ENCODE measurements around the gene CLSTN2.

CLSTN2 gene

GRCh38 chr3:140505213-140505612 lies 570.2 kb downstream of the CLSTN2 start:
- DNase-seq (ENCODE audit: low read depth, low spot score): peak; percentile 19
- TF ChIP-seq CTCF (IDR thresholded peaks at IDR 0.05; ENCODE audit: low read depth, low read length): no peak
- in situ Hi-C loops (cut with HindIII; ENCODE audit: low sequenced_read_pairs): loop anchor here (10.0 kb wide), 1 partner anchor 520 kb away; no protein-coding TSS in a partner anchor
- H3K4me3 ChIP-seq (ENCODE audit: low read depth, low read length): no peak overlapping the region

DNA sequence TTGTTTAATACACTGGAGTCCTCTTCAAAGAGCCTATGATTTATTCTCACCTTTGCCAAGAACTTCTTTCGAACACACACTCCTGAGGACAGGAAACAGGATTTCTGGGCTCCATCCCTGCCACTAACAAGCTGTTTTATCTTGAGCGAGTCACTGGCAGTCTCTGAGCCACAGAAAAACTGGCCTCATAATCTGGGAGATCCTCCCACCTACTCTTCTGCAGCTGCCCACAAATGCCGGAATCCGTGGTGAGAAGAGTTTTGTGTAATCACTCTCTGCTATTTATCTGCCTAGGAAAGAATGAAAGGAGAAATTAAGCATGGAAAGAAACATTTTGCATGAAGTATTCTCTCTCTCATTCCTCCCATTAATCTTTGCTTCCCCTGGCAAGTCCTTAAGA lies 570.9 kb downstream of the CLSTN2 start:
- no peak for DNase-seq (ENCODE audit: low read depth, low spot score)
- in situ Hi-C loops (cut with HindIII; ENCODE audit: low sequenced_read_pairs): loop anchor here (10.0 kb wide), 1 partner anchor 521 kb away; no protein-coding TSS in a partner anchor
- no peak for TF ChIP-seq CTCF (IDR thresholded peaks at IDR 0.05; ENCODE audit: low read depth, low read length)
- no peak overlapping the region for H3K4me3 ChIP-seq (ENCODE audit: low read depth, low read length)

GRCh38 chr3:140508550-140508949 lies 573.6 kb downstream of the CLSTN2 start:
- in situ Hi-C loops (cut with HindIII; ENCODE audit: low sequenced_read_pairs): loop anchor here (10.0 kb wide), 1 partner anchor 524 kb away; no protein-coding TSS in a partner anchor
- TF ChIP-seq CTCF (IDR thresholded peaks at IDR 0.05; ENCODE audit: low read depth, low read length): no peak
- DNase-seq (ENCODE audit: low read depth, low spot score): no peak
- no peak overlapping the region for H3K4me3 ChIP-seq (ENCODE audit: low read depth, low read length)

DNA sequence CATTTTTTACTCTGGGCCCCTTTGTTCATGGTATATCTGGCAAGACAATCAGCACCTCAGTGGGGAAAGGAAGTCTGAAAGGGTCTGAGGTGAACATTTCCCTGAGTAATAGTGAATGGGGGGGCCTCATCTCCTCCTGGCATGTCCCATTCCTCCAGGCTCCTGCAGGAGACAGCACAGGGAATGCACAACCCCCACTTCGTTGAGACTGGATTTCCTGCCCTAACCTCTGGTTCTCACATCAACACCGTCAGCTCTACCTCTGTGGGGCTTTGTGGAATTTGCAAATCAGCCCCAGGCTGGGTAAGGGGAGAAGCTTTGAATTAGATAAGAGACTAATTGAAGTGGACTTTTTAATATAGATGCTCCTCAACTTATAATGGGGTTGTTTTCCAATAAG lies 574.5 kb downstream of the CLSTN2 start:
- TF ChIP-seq CTCF (IDR thresholded peaks at IDR 0.05; ENCODE audit: low read depth, low read length): no peak
- DNase-seq (ENCODE audit: low read depth, low spot score): no peak
- no peak overlapping the region for H3K4me3 ChIP-seq (ENCODE audit: low read depth, low read length)
- in situ Hi-C loops (cut with HindIII; ENCODE audit: low sequenced_read_pairs): loop anchor here (10.0 kb wide), 1 partner anchor 525 kb away; no protein-coding TSS in a partner anchor

DNA sequence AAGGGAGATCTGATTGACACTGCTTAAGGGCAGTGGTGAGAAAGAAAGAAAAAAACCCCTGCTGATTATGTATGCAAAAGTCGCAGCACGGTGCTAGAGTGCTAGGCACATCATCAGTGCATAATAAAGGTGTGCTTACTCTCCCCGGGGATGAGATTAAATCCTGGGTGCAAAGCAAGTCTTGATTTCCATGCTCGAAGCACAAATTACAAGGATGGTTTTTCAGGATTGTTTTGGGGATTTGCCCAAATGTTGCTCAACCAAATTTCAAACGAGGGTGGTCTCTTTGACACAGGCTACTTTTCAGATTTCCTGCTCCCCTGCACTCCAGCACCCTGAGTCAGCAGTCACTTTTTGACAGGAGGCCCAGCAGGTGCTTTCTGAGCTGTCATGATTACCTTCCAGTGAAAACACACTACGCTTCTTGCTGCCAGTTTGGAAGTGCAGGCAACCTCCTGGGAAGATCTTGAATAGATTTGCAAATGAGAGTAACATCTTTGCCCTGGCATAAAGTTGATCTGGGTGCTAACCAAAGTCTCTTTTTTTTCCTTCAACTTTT lies 575.4 kb downstream of the CLSTN2 start:
- in situ Hi-C loops (cut with HindIII; ENCODE audit: low sequenced_read_pairs): no loop called here
- TF ChIP-seq CTCF (IDR thresholded peaks at IDR 0.05; ENCODE audit: low read depth, low read length): no peak
- no peak overlapping the region for H3K4me3 ChIP-seq (ENCODE audit: low read depth, low read length)
- no peak for DNase-seq (ENCODE audit: low read depth, low spot score)

DNA sequence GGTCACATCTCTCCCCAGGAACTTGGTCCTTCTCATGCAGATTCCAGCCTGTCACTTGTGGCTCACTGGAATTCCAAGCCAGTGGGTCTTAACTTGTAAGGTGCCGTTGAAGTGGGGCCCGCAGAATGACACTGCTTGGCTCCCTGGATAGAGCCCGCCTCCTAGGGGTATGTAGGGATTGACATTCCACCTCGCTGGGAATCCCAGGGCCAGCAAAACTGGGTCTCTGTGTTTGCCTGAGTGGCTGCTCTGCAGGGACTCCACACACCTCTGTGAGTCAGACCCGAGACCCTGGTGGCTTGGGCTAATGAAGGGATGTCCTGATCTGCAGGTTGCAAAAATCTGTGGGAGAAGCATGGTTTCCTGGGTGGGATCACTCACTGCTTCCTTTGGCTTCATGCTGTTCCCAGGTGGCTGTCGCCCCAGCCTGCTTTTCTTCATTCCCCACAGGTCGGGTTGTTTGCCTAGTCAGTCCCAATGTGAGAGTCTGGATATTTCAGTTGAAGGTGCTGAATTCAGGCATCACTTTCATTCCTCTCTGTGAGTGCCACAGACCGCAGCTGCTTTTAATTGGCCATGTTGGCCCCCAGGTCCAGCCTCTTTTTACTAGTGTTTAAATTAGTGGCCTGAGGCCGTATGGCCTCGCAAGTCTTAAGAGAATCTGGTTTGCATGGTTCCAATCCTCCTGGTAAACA lies 586.9 kb downstream of the CLSTN2 start:
- no peak for DNase-seq (ENCODE audit: low read depth, low spot score)
- in situ Hi-C loops (cut with HindIII; ENCODE audit: low sequenced_read_pairs): no loop called here
- no peak overlapping the region for H3K4me3 ChIP-seq (ENCODE audit: low read depth, low read length)
- no peak for TF ChIP-seq CTCF (IDR thresholded peaks at IDR 0.05; ENCODE audit: low read depth, low read length)

Measured in astrocyte of the spinal cord (primary cell).